ENCODE data around the gene PPP2R5B. TPM values are rescaled to one million over a fixed set of nuclear protein-coding genes. Genes with fewer than 3 reads are reported as not detected.
"Not testable (repeated sequence)": the region's sequence is repeated elsewhere in the genome, so short reads cannot be mapped to it uniquely, and the experiment has no call there.

The PPP2R5B gene
- total and polyA plus RNA-seq, 8 donors = 6.3 to 24.2 (median 12.1) TPM

- H3K4me1 ChIP-seq = no peaks in the 10 kb centered on the region
- no peaks in the 10 kb centered on the region for H3K9me3 ChIP-seq
- H3K36me3 ChIP-seq = no peaks in the 10 kb centered on the region
- H3K4me3 ChIP-seq = no peak overlapping the region
- no peak for TF ChIP-seq CTCF (IDR thresholded peaks at IDR 0.05)
- H3K27me3 ChIP-seq = no peaks in the 10 kb centered on the region
- peak in 3 of 4 donors; percentile 33 to 45 (median 35) for ATAC-seq
- peak in 1 of 6 donors; percentile 31 for DNase-seq
- intact Hi-C loops (cut with DNase I) = no loop called here
- WGBS, 2 donors = 86% methylated on average over 8 of the region's 8 CpGs
- FAIRE-seq = no peak
- no peak overlapping the region for H3K27ac ChIP-seq
These were observed 46.3 kb downstream of the PPP2R5B start for GRCh38 chr11:64970731-64971151.

DNA sequence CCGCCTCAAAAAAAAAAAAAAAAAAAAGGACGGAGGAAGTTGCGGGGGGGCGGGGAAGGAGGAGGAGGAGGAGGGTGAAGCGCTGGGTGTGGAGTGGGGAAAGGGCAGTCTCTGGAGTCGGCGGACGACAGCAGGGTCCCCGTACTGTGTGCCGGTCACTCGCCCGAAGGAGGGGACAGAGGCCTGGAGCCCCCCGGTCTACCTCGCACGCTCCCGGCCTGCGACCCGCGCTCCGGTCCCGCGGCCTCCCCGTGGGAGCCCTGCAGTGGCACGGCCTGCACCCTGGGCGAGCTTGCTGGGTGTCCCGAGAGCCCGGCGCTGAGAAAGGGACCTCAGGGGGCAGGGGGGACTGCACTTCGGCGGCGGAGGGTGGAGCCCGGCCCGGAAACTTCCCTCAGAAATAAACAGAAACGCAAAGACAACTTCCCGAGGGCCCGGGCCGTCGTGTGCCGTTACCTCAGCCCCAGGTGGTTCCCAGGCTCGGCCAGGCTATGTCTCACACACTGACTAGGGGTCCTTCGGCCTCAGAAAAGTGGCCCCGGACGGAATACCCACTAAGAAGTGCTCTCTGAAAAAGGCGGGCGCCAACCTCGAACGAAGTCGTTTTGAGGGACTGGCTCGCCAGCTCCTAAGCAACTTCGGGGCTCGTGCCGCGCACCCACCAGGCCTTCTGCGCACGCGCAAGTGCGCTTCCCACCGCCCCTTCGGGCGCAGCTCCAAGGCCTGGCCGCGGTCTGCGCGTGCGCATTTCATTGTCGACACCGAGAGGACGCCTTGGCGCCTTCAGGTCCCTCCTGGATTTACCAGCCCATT, 47.1 kb downstream of the PPP2R5B start, which contains the start of gene MAJIN:
MAJIN (minus strand) TSS at position 688 of the 813 bp plus-strand sequence. CDS start 12,703 bp downstream, outside the sequence.
- ATAC-seq = peak; percentile 91 to 96 (median 93)
- FAIRE-seq = no peak

DNA sequence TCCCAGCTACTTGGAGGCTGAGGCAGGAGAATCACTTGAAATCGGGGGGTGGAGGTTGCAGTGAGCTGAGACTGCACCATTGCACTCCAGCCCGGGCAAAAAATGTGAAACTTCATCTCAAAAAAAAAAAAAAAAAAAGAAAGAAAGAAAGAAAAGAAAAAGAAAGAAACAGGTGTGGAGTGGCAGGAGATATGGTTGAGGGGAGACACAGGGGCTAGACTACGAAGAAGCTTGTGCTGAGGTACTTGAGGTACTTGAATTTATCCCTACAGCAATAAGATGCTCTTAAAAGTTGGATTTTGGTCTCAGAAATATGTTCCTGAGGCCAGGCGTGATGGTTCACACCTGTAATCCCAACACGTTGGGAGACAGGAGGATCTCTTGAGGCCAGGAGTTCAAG, 49.6 kb downstream of the PPP2R5B start:
- TF ChIP-seq CTCF (IDR thresholded peaks at IDR 0.05) = no peak
- DNase-seq (no peak), ATAC-seq (no peak), FAIRE-seq (no peak)
- Histone ChIP-seq H3K36me3 (no peaks in the 10 kb centered on the region), H3K27ac (no peak overlapping the region), H3K9me3 (no peaks in the 10 kb centered on the region), H3K27me3 (no peaks in the 10 kb centered on the region), H3K4me3 (no peak overlapping the region), H3K4me1 (no peaks in the 10 kb centered on the region)
- intact Hi-C loops (cut with DNase I) = no loop called here
- 73 to 80% methylated on average over 5 of the region's 5 CpGs for WGBS, 2 donors

More for the DNA sequence above, 47.1 kb downstream of the PPP2R5B start, which contains the start of gene MAJIN:
- Histone ChIP-seq H3K4me3 (peak within 1 kb of the TSS; percentile 15 to 49 (median 24)), H3K36me3 (no peaks in the 10 kb centered on the region), H3K27ac (no peak within 1 kb of the TSS), H3K4me1 (no peaks in the 10 kb centered on the region), H3K9me3 (no peaks in the 10 kb centered on the region), H3K27me3 (no peaks in the 10 kb centered on the region)
- intact Hi-C loops (cut with DNase I) = no loop called here
- DNase-seq = peak; percentile 81 to 100 (median 94)
- WGBS, 2 donors = 12 to 16% methylated on average over 60 to 69 of the region's 69 CpGs
- no peak for TF ChIP-seq CTCF (IDR thresholded peaks at IDR 0.05)

GRCh38 chr11:64976651-64977050, 52.2 kb downstream of the PPP2R5B start:
- H3K27ac ChIP-seq = no peak overlapping the region
- H3K9me3 ChIP-seq = no peaks in the 10 kb centered on the region
- ATAC-seq = no peak
- H3K36me3 ChIP-seq = no peaks in the 10 kb centered on the region
- H3K27me3 ChIP-seq = no peaks in the 10 kb centered on the region
- no peak for DNase-seq
- TF ChIP-seq CTCF (IDR thresholded peaks at IDR 0.05) = no peak
- intact Hi-C loops (cut with DNase I) = no loop called here
- FAIRE-seq = no peak
- no peaks in the 10 kb centered on the region for H3K4me1 ChIP-seq
- WGBS, 2 donors = 58 to 74% methylated on average over 2 of the region's 2 CpGs
- no peak overlapping the region for H3K4me3 ChIP-seq

GRCh38 chr11:64983339-64983738, 58.9 kb downstream of the PPP2R5B start:
- ATAC-seq; H3K36me3 ChIP-seq; DNase-seq; H3K9me3 ChIP-seq; H3K4me3 ChIP-seq; FAIRE-seq; H3K27ac ChIP-seq; H3K27me3 ChIP-seq; intact Hi-C loops (cut with DNase I); H3K4me1 ChIP-seq: not testable (repeated sequence)
- 76 to 83% methylated on average over 5 of the region's 5 CpGs for WGBS, 2 donors

Small RNA genes within 50 kb of the gene (microRNA-seq; reads per million reads assigned to microRNA genes)
- gene MIR6749 = 0 reads per million in 2 donors
- 0 to 1.2 reads per million in 2 donors for gene MIR6750

Other genes with a start within 250 kb of the PPP2R5B start
- gene NRXN2, start 201.5 kb upstream of the PPP2R5B start, total RNA-seq = 10 to 100 TPM in 1 of 6 donors, 1 to 10 TPM in 4, under 1 TPM in 1; 0.69 to 10.8 (median 2.2) TPM
- gene NRXN2, start 201.5 kb upstream of the PPP2R5B start, polyA plus RNA-seq = 1 to 10 TPM in 1 of 2 donors, under 1 TPM in 1; 0.89 to 2.8 TPM
- gene RASGRP2, start 180.5 kb upstream of the PPP2R5B start, total RNA-seq = 1 to 10 TPM in 5 of 6 donors, under 1 TPM in 1; 0.91 to 2.8 (median 2.2) TPM
- 10 to 100 TPM; 11.2 to 12.4 TPM for gene RASGRP2, start 180.5 kb upstream of the PPP2R5B start, polyA plus RNA-seq
- under 1 TPM; 0.19 to 0.55 (median 0.42) TPM for gene PYGM, start 164.7 kb upstream of the PPP2R5B start, total RNA-seq
- 1 to 10 TPM; 1.2 to 1.3 TPM for gene PYGM, start 164.7 kb upstream of the PPP2R5B start, polyA plus RNA-seq
- 100 to 1,000 TPM in 5 of 6 donors, 10 to 100 TPM in 1; 99.8 to 153 (median 124) TPM for gene SF1, start 146.1 kb upstream of the PPP2R5B start, total RNA-seq
- gene SF1, start 146.1 kb upstream of the PPP2R5B start, polyA plus RNA-seq = 100 to 1,000 TPM; 140 to 181 TPM
- gene MAP4K2, start 121.5 kb upstream of the PPP2R5B start, total RNA-seq = 1 to 10 TPM; 6.1 to 8.6 (median 7.0) TPM
- 10 to 100 TPM; 19.5 to 24.0 TPM for gene MAP4K2, start 121.5 kb upstream of the PPP2R5B start, polyA plus RNA-seq
- gene MEN1, start 114.1 kb upstream of the PPP2R5B start, total RNA-seq = 10 to 100 TPM in 5 of 6 donors, 1 to 10 TPM in 1; 8.7 to 21.2 (median 12.6) TPM
- 10 to 100 TPM; 22.8 to 25.3 TPM for gene MEN1, start 114.1 kb upstream of the PPP2R5B start, polyA plus RNA-seq
- gene CDC42BPG, start 80.0 kb upstream of the PPP2R5B start, total RNA-seq = 10 to 100 TPM in 5 of 6 donors, 1 to 10 TPM in 1; 9.7 to 16.8 (median 12.7) TPM
- 10 to 100 TPM; 11.6 to 23.8 TPM for gene CDC42BPG, start 80.0 kb upstream of the PPP2R5B start, polyA plus RNA-seq
- gene EHD1, start 46.1 kb upstream of the PPP2R5B start, total RNA-seq = 10 to 100 TPM; 13.8 to 22.1 (median 17.9) TPM
- gene EHD1, start 46.1 kb upstream of the PPP2R5B start, polyA plus RNA-seq = 10 to 100 TPM; 10.1 to 10.6 TPM
- 10 to 100 TPM; 13.3 to 18.4 (median 15.5) TPM for gene ATG2A, start 7.5 kb upstream of the PPP2R5B start, total RNA-seq
- 10 to 100 TPM; 33.1 to 34.1 TPM for gene ATG2A, start 7.5 kb upstream of the PPP2R5B start, polyA plus RNA-seq
- gene GPHA2, start 11.2 kb downstream of the PPP2R5B start, total RNA-seq = 10 to 100 TPM in 5 of 6 donors, 1 to 10 TPM in 1; 9.5 to 16.3 (median 14.2) TPM
- 1 to 10 TPM; 4.2 to 5.1 TPM for gene GPHA2, start 11.2 kb downstream of the PPP2R5B start, polyA plus RNA-seq
- under 1 TPM in 3 of 6 donors, not detected in 3; 0.14 to 0.47 (median 0.26) TPM for gene MAJIN, start 47.4 kb downstream of the PPP2R5B start, total RNA-seq
- under 1 TPM; 0.19 to 0.27 TPM for gene MAJIN, start 47.4 kb downstream of the PPP2R5B start, polyA plus RNA-seq
- gene BATF2, start 72.3 kb downstream of the PPP2R5B start, total RNA-seq = 1 to 10 TPM; 5.3 to 6.5 (median 5.7) TPM
- gene BATF2, start 72.3 kb downstream of the PPP2R5B start, polyA plus RNA-seq = 1 to 10 TPM; 4.0 to 4.8 TPM
- 10 to 100 TPM; 27.8 to 47.0 (median 31.7) TPM for gene ARL2, start 89.5 kb downstream of the PPP2R5B start, total RNA-seq
- gene ARL2, start 89.5 kb downstream of the PPP2R5B start, polyA plus RNA-seq = 10 to 100 TPM; 60.0 to 79.1 TPM
- gene SNX15, start 102.8 kb downstream of the PPP2R5B start, total RNA-seq = 10 to 100 TPM in 3 of 6 donors, 1 to 10 TPM in 3; 8.7 to 18.3 (median 9.9) TPM
- gene SNX15, start 102.8 kb downstream of the PPP2R5B start, polyA plus RNA-seq = 10 to 100 TPM; 10.5 to 13.8 TPM
- gene SAC3D1, start 116.5 kb downstream of the PPP2R5B start, total RNA-seq = 1 to 10 TPM; 3.5 to 5.5 (median 4.4) TPM
- gene SAC3D1, start 116.5 kb downstream of the PPP2R5B start, polyA plus RNA-seq = 1 to 10 TPM; 4.9 to 7.3 TPM
- gene NAALADL1, start 133.9 kb downstream of the PPP2R5B start, total RNA-seq = 1 to 10 TPM in 4 of 6 donors, under 1 TPM in 2; 0.51 to 2.7 (median 1.0) TPM
- 1 to 10 TPM; 4.7 to 7.6 TPM for gene NAALADL1, start 133.9 kb downstream of the PPP2R5B start, polyA plus RNA-seq
- 1 to 10 TPM in 1 of 6 donors, under 1 TPM in 5; 0.08 to 1.2 (median 0.50) TPM for gene CDCA5, start 159.4 kb downstream of the PPP2R5B start, total RNA-seq
- under 1 TPM; 0.27 to 0.38 TPM for gene CDCA5, start 159.4 kb downstream of the PPP2R5B start, polyA plus RNA-seq
- 10 to 100 TPM; 15.2 to 19.6 (median 16.6) TPM for gene ZFPL1, start 159.5 kb downstream of the PPP2R5B start, total RNA-seq
- gene ZFPL1, start 159.5 kb downstream of the PPP2R5B start, polyA plus RNA-seq = 10 to 100 TPM; 43.0 to 52.1 TPM
- gene VPS51, start 171.5 kb downstream of the PPP2R5B start, total RNA-seq = 100 to 1,000 TPM in 5 of 6 donors, 10 to 100 TPM in 1; 85.4 to 150 (median 130) TPM
- gene VPS51, start 171.5 kb downstream of the PPP2R5B start, polyA plus RNA-seq = 100 to 1,000 TPM; 119 to 179 TPM
- 100 to 1,000 TPM in 1 of 6 donors, 10 to 100 TPM in 5; 12.8 to 176 (median 43.4) TPM for gene TM7SF2, start 187.2 kb downstream of the PPP2R5B start, total RNA-seq
- 100 to 1,000 TPM in 1 of 2 donors, 10 to 100 TPM in 1; 76.8 to 203 TPM for gene TM7SF2, start 187.2 kb downstream of the PPP2R5B start, polyA plus RNA-seq
- 10 to 100 TPM in 1 of 6 donors, 1 to 10 TPM in 5; 4.3 to 11.7 (median 7.1) TPM for gene ZNHIT2, start 193.0 kb downstream of the PPP2R5B start, total RNA-seq
- gene ZNHIT2, start 193.0 kb downstream of the PPP2R5B start, polyA plus RNA-seq = 10 to 100 TPM; 14.0 to 17.8 TPM
- gene FAU, start 197.4 kb downstream of the PPP2R5B start, total RNA-seq = 100 to 1,000 TPM; 493 to 810 (median 529) TPM
- gene FAU, start 197.4 kb downstream of the PPP2R5B start, polyA plus RNA-seq = 100 to 1,000 TPM; 530 to 652 TPM
- 10 to 100 TPM; 13.9 to 31.2 (median 21.4) TPM for gene MRPL49, start 197.6 kb downstream of the PPP2R5B start, total RNA-seq
- 10 to 100 TPM; 10.3 to 30.3 TPM for gene MRPL49, start 197.6 kb downstream of the PPP2R5B start, polyA plus RNA-seq
- 10 to 100 TPM; 47.5 to 98.2 (median 66.3) TPM for gene SYVN1, start 209.8 kb downstream of the PPP2R5B start, total RNA-seq
- gene SYVN1, start 209.8 kb downstream of the PPP2R5B start, polyA plus RNA-seq = 10 to 100 TPM; 63.4 to 64.8 TPM
- gene SPDYC, start 245.5 kb downstream of the PPP2R5B start, total RNA-seq = not detected
- under 1 TPM in 1 of 2 donors, not detected in 1; 0.14 TPM for gene SPDYC, start 245.5 kb downstream of the PPP2R5B start, polyA plus RNA-seq